HFFc6 (cell line): ENCODE results near the gene C6orf132. TPM values are rescaled to one million over a fixed set of nuclear protein-coding genes. Genes with fewer than 3 reads are reported as not detected.

Experiments
- DNase-seq: peaks from one replicate; pipeline ENCODE4 v3.0.0-alpha.2; 2018
- H3K27ac Mint-ChIP-seq: 2 replicates; pipeline ENCODE4 v1.8.0; 2020; ENCODE audit warnings: mild to moderate bottlenecking, mixed read lengths
- H3K27me3 Mint-ChIP-seq: 2 replicates; pipeline ENCODE4 v1.8.0; 2021; ENCODE audit warnings: mild to moderate bottlenecking, moderate library complexity, mixed read lengths; ENCODE audit not compliant: insufficient read depth
- H3K36me3 Mint-ChIP-seq: 2 replicates; pipeline ENCODE4 v1.8.0; 2021; ENCODE audit warnings: low read depth, mixed read lengths
- H3K4me1 Mint-ChIP-seq: 2 replicates; pipeline ENCODE4 v1.8.0; 2020; ENCODE audit warnings: low read depth, mixed read lengths
- H3K4me3 Mint-ChIP-seq: 2 replicates; pipeline ENCODE4 v1.8.0; 2020; ENCODE audit warnings: mild to moderate bottlenecking, moderate library complexity, mixed read lengths
- H3K9me3 Mint-ChIP-seq: 2 replicates; pipeline ENCODE4 v1.8.0; 2020; ENCODE audit warnings: mild to moderate bottlenecking, mixed read lengths
- total RNA-seq, 6 experiments: library from RNA; stranded (reverse); fragmentation: NEBNext Ultra II Directional; extraction: Animal tissue kit (Norgen Biotek cat#: 25700); gene quantifications; 2 replicates in 1 of 6; 3 replicates in 5 of 6; pipeline ENCODE4 v1.2.3, GENCODE V29; 2021
- TF ChIP-seq, protein P1 (sequence below): fragments of 200-600 bp; sonication (generic); IDR thresholded peaks from 2 replicates; pipeline ENCODE4 v1.5.0; 2021; ENCODE audit warnings: antibody characterized with exemption, mild to moderate bottlenecking

The C6orf132 gene
- total RNA-seq, 6 experiments from 2014 or later = 4.7 to 6.6 (median 5.1) TPM

- TF ChIP-seq, protein P1, sequence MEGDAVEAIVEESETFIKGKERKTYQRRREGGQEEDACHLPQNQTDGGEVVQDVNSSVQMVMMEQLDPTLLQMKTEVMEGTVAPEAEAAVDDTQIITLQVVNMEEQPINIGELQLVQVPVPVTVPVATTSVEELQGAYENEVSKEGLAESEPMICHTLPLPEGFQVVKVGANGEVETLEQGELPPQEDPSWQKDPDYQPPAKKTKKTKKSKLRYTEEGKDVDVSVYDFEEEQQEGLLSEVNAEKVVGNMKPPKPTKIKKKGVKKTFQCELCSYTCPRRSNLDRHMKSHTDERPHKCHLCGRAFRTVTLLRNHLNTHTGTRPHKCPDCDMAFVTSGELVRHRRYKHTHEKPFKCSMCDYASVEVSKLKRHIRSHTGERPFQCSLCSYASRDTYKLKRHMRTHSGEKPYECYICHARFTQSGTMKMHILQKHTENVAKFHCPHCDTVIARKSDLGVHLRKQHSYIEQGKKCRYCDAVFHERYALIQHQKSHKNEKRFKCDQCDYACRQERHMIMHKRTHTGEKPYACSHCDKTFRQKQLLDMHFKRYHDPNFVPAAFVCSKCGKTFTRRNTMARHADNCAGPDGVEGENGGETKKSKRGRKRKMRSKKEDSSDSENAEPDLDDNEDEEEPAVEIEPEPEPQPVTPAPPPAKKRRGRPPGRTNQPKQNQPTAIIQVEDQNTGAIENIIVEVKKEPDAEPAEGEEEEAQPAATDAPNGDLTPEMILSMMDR = peak; percentile 51
- Mint-ChIP-seq H3K9me3 (no peaks in the 10 kb centered on the region), H3K36me3 (no peaks in the 10 kb centered on the region), H3K27ac (no peak overlapping the region), H3K27me3 (peaks cover 3% of the 10 kb centered on the region; the same call in 1 of the 2 replicates), H3K4me3 (no peak overlapping the region), H3K4me1 (peaks cover 15% of the 10 kb centered on the region)
- DNase-seq = no peak
Observed at GRCh38 chr6:42086046-42087035, 56.1 kb downstream of the C6orf132 start.

DNA sequence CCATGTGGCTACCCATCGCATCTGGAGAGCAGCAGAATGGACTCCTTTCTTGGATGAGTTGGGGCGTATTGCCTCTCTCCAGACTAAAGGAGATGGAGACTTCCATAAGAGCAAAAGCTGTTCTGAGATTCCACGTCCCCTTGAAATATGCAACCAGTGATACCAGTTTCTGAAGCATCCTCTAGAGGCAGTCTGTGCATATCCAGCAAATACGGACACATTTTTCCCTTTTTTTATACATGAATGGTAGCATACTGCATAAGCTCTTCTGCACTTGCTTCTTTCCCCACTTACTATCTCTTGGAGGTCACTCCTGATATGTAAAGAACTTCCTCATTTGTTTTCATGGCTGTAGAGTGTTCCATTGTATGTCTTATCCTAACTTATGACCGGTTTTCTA lies 57.5 kb downstream of the C6orf132 start:
- H3K9me3 Mint-ChIP-seq = no peaks in the 10 kb centered on the region
- H3K4me3 Mint-ChIP-seq = no peak overlapping the region
- no peak for DNase-seq
- peaks cover 3% of the 10 kb centered on the region; the same call in 1 of the 2 replicates for H3K27me3 Mint-ChIP-seq
- TF ChIP-seq, protein P1 = 0 out of 2 replicates have a peak, but pooled peaks have one; percentile 18
- H3K27ac Mint-ChIP-seq = no peak overlapping the region
- peaks cover 15% of the 10 kb centered on the region for H3K4me1 Mint-ChIP-seq
- no peaks in the 10 kb centered on the region for H3K36me3 Mint-ChIP-seq

GRCh38 chr6:42083530-42083929 lies 58.9 kb downstream of the C6orf132 start:
- Mint-ChIP-seq H3K27me3 (peaks cover 3% of the 10 kb centered on the region; the same call in 1 of the 2 replicates), H3K4me1 (peaks cover 13% of the 10 kb centered on the region), H3K27ac (no peak overlapping the region), H3K4me3 (no peak overlapping the region), H3K36me3 (no peaks in the 10 kb centered on the region), H3K9me3 (no peaks in the 10 kb centered on the region)
- TF ChIP-seq, protein P1 = no peak
- DNase-seq = no peak

GRCh38 chr6:42079941-42080464 lies 62.4 kb downstream of the C6orf132 start:
- Mint-ChIP-seq H3K27ac (no peak overlapping the region), H3K27me3 (no peaks in the 10 kb centered on the region; the same call in 1 of the 2 replicates), H3K9me3 (no peaks in the 10 kb centered on the region), H3K4me3 (no peak overlapping the region), H3K4me1 (no peaks in the 10 kb centered on the region), H3K36me3 (no peaks in the 10 kb centered on the region)
- TF ChIP-seq, protein P1 = no peak
- no peak for DNase-seq

GRCh38 chr6:42078386-42078785 lies 64.0 kb downstream of the C6orf132 start:
- no peaks in the 10 kb centered on the region for H3K36me3 Mint-ChIP-seq
- no peaks in the 10 kb centered on the region for H3K4me1 Mint-ChIP-seq
- no peak overlapping the region for H3K27ac Mint-ChIP-seq

More at GRCh38 chr6:42078386-42078785, 64.0 kb downstream of the C6orf132 start:
- TF ChIP-seq, protein P1 = no peak
- no peak for DNase-seq
- Mint-ChIP-seq H3K4me3 (no peak overlapping the region), H3K27me3 (no peaks in the 10 kb centered on the region; the same call in 1 of the 2 replicates), H3K9me3 (no peaks in the 10 kb centered on the region)
